Measurements from ENCODE around the gene UTF1. TPM values are rescaled to one million over a fixed set of nuclear protein-coding genes. Genes with fewer than 3 reads are reported as not detected.

UTF1 gene
- total RNA-seq, 6 experiments from 2014 or later: not detected

DNA sequence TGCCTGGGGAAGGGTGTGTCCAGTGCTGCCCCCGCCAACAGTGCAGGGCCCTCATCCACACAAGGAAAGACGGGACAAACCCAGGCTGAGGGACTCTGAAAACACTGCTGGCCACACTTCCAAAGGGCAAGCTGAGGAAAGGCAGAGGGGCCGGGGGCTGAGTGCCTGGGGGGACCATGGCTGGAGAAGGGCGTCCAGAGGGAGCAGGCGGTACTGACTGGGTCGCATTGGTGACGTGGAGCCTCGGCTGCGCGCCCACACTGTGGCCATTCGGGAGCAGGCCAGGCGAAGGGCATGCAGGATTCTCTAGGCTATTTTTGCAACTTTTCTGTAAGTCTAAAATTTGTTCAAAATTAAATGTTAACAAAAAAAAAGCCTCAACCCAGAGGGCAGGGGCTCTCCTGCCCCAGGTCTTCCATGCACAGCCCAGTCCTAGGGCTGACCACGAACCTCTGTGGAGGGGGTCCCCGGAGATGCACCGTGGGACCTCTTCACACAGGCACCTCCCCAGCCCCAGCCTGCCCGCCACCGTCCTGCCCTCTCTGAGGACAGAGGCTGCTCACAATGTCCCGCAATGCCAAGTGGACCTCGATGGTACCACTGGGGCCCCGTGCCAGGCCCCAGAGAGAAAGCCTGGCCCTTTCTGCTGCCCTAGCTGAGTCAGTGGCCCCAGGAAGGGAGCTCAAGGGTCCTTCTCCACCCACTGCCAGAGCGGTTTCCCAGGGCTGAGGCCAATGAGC is 36.2 kb downstream of the UTF1 start:
- Mint-ChIP-seq H3K36me3 (ENCODE audit: low read depth) (no peaks in the 10 kb centered on the region), H3K27ac (no peak overlapping the region), H3K4me1 (ENCODE audit: low read depth) (peaks cover 4% of the 10 kb centered on the region; the same call in 1 of the 2 replicates), H3K4me3 (no peak overlapping the region), H3K9me3 (no peaks in the 10 kb centered on the region), H3K27me3 (ENCODE audit: insufficient read depth) (no peaks in the 10 kb centered on the region; the same call in 1 of the 2 replicates)
- TF ChIP-seq, protein P1, sequence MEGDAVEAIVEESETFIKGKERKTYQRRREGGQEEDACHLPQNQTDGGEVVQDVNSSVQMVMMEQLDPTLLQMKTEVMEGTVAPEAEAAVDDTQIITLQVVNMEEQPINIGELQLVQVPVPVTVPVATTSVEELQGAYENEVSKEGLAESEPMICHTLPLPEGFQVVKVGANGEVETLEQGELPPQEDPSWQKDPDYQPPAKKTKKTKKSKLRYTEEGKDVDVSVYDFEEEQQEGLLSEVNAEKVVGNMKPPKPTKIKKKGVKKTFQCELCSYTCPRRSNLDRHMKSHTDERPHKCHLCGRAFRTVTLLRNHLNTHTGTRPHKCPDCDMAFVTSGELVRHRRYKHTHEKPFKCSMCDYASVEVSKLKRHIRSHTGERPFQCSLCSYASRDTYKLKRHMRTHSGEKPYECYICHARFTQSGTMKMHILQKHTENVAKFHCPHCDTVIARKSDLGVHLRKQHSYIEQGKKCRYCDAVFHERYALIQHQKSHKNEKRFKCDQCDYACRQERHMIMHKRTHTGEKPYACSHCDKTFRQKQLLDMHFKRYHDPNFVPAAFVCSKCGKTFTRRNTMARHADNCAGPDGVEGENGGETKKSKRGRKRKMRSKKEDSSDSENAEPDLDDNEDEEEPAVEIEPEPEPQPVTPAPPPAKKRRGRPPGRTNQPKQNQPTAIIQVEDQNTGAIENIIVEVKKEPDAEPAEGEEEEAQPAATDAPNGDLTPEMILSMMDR (IDR thresholded peaks at IDR 0.05): no peak
- DNase-seq: no peak

DNA sequence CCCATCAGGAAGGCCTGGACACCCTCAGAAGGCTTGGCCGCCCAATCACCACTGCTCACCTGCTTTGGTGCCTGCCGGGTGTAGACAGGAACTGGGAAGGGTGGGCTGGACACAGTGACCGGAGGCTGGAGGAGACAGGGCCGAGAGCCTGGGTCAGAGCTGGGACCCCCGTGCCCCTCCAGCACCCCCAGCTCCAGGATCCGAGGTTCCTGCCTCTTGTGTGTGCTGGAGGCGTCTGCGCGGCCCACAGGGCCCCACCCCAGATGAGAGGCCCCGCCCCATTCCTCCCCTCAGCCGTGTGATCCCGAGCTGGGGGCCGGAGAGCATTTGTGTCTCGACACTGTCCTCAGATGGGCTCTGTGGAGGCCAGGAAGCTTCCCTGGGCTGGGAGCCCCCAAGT is 37.3 kb downstream of the UTF1 start:
- H3K36me3 Mint-ChIP-seq (ENCODE audit: low read depth): no peaks in the 10 kb centered on the region
- no peak overlapping the region for H3K27ac Mint-ChIP-seq
- H3K4me1 Mint-ChIP-seq (ENCODE audit: low read depth): peaks cover 4% of the 10 kb centered on the region; the same call in 1 of the 2 replicates
- H3K27me3 Mint-ChIP-seq (ENCODE audit: insufficient read depth): no peaks in the 10 kb centered on the region; the same call in 1 of the 2 replicates
- H3K4me3 Mint-ChIP-seq: no peak overlapping the region
- no peak for DNase-seq
- no peaks in the 10 kb centered on the region for H3K9me3 Mint-ChIP-seq
- TF ChIP-seq, protein P1 (IDR thresholded peaks at IDR 0.05): no peak

DNA sequence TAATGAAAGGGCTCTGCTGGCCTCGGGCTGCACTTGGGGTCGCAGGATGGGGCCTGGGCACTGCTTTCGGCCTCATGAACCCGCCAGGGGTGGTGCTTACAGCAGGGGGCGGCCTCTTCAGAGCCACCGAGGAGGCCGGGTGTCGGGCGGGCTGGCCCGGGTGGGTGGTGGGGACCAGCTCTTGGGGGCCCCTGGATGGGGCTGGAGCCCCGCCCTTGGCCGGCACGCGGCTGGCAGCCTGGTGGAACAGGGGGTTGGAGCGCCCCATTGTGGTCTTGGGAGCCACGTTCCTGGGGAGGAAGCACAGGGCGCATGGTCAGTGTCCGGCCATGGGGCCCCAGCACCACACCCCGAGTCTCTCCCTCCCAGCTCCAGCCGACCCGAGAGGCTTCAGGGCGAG is 37.8 kb downstream of the UTF1 start:
- H3K36me3 Mint-ChIP-seq (ENCODE audit: low read depth): no peaks in the 10 kb centered on the region
- no peaks in the 10 kb centered on the region; the same call in 1 of the 2 replicates for H3K27me3 Mint-ChIP-seq (ENCODE audit: insufficient read depth)
- TF ChIP-seq, protein P1 (IDR thresholded peaks at IDR 0.05): peak; percentile 12; the same call in 1 of the 2 replicates
- DNase-seq: no peak
- peaks cover 4% of the 10 kb centered on the region; the same call in 1 of the 2 replicates for H3K4me1 Mint-ChIP-seq (ENCODE audit: low read depth)
- no peak overlapping the region for H3K4me3 Mint-ChIP-seq
- no peaks in the 10 kb centered on the region for H3K9me3 Mint-ChIP-seq
- no peak overlapping the region for H3K27ac Mint-ChIP-seq

DNA sequence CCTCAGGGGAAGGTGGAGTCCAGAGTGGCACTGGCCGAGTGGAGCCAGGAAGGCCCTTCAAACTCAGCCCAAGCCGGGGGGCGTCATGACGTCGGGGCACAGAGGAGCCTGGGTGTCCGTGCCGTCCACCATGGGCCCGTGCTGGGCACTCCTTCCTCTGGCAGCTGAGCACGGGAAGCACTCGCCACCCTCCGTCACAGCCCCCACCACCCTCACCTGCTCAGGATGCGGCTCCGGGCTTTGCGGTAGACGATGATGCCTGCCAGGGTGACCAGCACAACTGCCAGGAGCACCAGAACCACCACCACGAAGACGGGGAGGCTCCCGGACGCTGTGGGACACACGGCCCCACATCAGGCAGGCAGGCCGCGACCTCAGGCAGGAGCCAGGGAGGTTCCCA is 38.5 kb downstream of the UTF1 start:
- TF ChIP-seq, protein P1 (IDR thresholded peaks at IDR 0.05): no peak
- Mint-ChIP-seq H3K4me1 (ENCODE audit: low read depth) (peaks cover 4% of the 10 kb centered on the region; the same call in 1 of the 2 replicates), H3K36me3 (ENCODE audit: low read depth) (no peaks in the 10 kb centered on the region), H3K27me3 (ENCODE audit: insufficient read depth) (no peaks in the 10 kb centered on the region; the same call in 1 of the 2 replicates), H3K27ac (no peak overlapping the region), H3K9me3 (no peaks in the 10 kb centered on the region), H3K4me3 (no peak overlapping the region)
- DNase-seq: no peak

DNA sequence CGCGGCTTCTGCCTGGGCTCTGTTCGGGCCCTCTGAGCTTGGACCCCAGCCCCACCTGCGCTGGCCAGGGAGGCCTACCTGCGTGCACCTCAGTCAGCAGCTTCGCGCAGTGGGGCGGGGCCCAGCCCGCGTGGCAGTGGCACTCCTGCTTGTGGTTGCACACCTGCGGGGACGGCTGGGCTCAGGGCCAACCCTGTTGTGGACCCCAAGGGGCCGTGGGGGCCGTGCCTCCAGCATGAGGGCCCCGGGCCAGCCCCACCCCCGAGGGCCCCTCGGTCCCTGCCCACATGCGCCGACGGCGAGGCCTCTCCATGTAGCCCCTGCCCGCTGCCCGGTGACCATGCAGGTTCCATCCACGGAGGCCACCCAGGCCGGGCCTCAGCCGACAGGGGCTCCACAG is 39.4 kb downstream of the UTF1 start:
- Mint-ChIP-seq H3K36me3 (ENCODE audit: low read depth) (no peaks in the 10 kb centered on the region), H3K9me3 (no peaks in the 10 kb centered on the region), H3K4me3 (no peak overlapping the region), H3K27me3 (ENCODE audit: insufficient read depth) (no peaks in the 10 kb centered on the region; the same call in 1 of the 2 replicates), H3K4me1 (ENCODE audit: low read depth) (peaks cover 2% of the 10 kb centered on the region; the same call in 1 of the 2 replicates), H3K27ac (no peak overlapping the region)
- TF ChIP-seq, protein P1 (IDR thresholded peaks at IDR 0.05): no peak
- DNase-seq: no peak

Measured in HFFc6 (cell line).